Brain microvascular endothelial cell (primary cell): ENCODE results near the gene DENND1A.
A peak's percentile ranks its signal among the peaks of the same experiment; 100 is the strongest.

Experiments
- DNase-seq: peaks from one replicate; pipeline ENCODE4 v3.0.0-alpha.2; 2020
- H3K27ac ChIP-seq: fragments of 250-450 bp; sonication (Bioruptor Pico); 2 replicates; pipeline ENCODE4 v1.5.1; 2020; ENCODE audit warnings: mild to moderate bottlenecking, moderate library complexity
- H3K27me3 ChIP-seq: fragments of 250-450 bp; sonication (Bioruptor Pico); replicated peaks from 2 replicates; pipeline ENCODE4 v1.5.1; 2020; ENCODE audit warnings: mild to moderate bottlenecking
- H3K36me3 ChIP-seq: fragments of 250-450 bp; sonication (Bioruptor Pico); replicated peaks from 2 replicates; pipeline ENCODE4 v1.5.1; 2020; ENCODE audit warnings: mild to moderate bottlenecking
- H3K4me3 ChIP-seq: 2 replicates; pipeline ENCODE4 v1.5.1; 2011; ENCODE audit warnings: low read depth, mild to moderate bottlenecking, control low read depth, low read length, moderate library complexity
- CTCF ChIP-seq: IDR thresholded peaks from 2 replicates; pipeline ENCODE4 v1.5.1; 2011; ENCODE audit warnings: low read depth, mild to moderate bottlenecking, moderate library complexity, low read length, control low read depth, inconsistent platforms; ENCODE audit errors: missing control alignments
- in situ Hi-C: cut with HindIII; loops from 2 replicates; pipeline ENCODE4 v1.10.0; 2017; ENCODE audit warnings: low sequenced_read_pairs, low pct_ligation_motif_present

Gene DENND1A

GRCh38 chr9:123630233-123630632 is 299.7 kb downstream of the DENND1A start:
- H3K27ac ChIP-seq = no peak overlapping the region
- no peak for TF ChIP-seq CTCF
- in situ Hi-C loops = no loop called here
- no peak overlapping the region for H3K4me3 ChIP-seq
- no peaks in the 10 kb centered on the region for H3K36me3 ChIP-seq
- no peak for DNase-seq
- H3K27me3 ChIP-seq = no peaks in the 10 kb centered on the region

- TF ChIP-seq CTCF = no peak
- in situ Hi-C loops = no loop called here
- Histone ChIP-seq H3K27ac (no peak overlapping the region), H3K36me3 (no peaks in the 10 kb centered on the region), H3K27me3 (no peaks in the 10 kb centered on the region), H3K4me3 (no peak overlapping the region)
- DNase-seq = no peak
Measured at GRCh38 chr9:123629531-123629930, 300.4 kb downstream of the DENND1A start.

GRCh38 chr9:123622711-123623241 is 307.1 kb downstream of the DENND1A start:
- in situ Hi-C loops = no loop called here
- DNase-seq = no peak

GRCh38 chr9:123620239-123620638 is 309.7 kb downstream of the DENND1A start:
- no peak overlapping the region for H3K27ac ChIP-seq
- in situ Hi-C loops = no loop called here
- H3K36me3 ChIP-seq = no peaks in the 10 kb centered on the region
- TF ChIP-seq CTCF = no peak
- no peaks in the 10 kb centered on the region for H3K27me3 ChIP-seq
- DNase-seq = peak; percentile 9
- H3K4me3 ChIP-seq = no peak overlapping the region

More at GRCh38 chr9:123622711-123623241, 307.1 kb downstream of the DENND1A start:
- Histone ChIP-seq H3K4me3 (no peak overlapping the region), H3K27ac (no peak overlapping the region), H3K36me3 (no peaks in the 10 kb centered on the region), H3K27me3 (no peaks in the 10 kb centered on the region)
- no peak for TF ChIP-seq CTCF

- Histone ChIP-seq H3K36me3 (no peaks in the 10 kb centered on the region), H3K27ac (no peak overlapping the region), H3K4me3 (no peak overlapping the region), H3K27me3 (no peaks in the 10 kb centered on the region)
- no peak for TF ChIP-seq CTCF
- no peak for DNase-seq
- in situ Hi-C loops = no loop called here
Measured at GRCh38 chr9:123617952-123618678, 311.8 kb downstream of the DENND1A start.
